Endothelial cell of umbilical vein (primary cell): ENCODE measurements around the gene ARSJ.

Source experiments
- POLR2A ChIP-seq: IDR thresholded peaks from 2 replicates; pipeline ENCODE4 v1.6.1; 2012; ENCODE audit warnings: low read depth, mild to moderate bottlenecking, control low read depth, low read length
- TF ChIP-seq, protein P1 (sequence below), 2 donors: IDR thresholded peaks; 1 replicate in 1 of 2; 2 replicates in 1 of 2; pipeline ENCODE4 v1.5.1; 2011; ENCODE audit warnings: low read length in 2 of 2, mild to moderate bottlenecking in 2 of 2, moderate library complexity in 2 of 2, control low read depth in 1 of 2, inconsistent platforms in 1 of 2, low read depth in 1 of 2; ENCODE audit not compliant: insufficient read depth in 1 of 2; ENCODE audit errors: extremely low read depth in 1 of 2

DNA sequence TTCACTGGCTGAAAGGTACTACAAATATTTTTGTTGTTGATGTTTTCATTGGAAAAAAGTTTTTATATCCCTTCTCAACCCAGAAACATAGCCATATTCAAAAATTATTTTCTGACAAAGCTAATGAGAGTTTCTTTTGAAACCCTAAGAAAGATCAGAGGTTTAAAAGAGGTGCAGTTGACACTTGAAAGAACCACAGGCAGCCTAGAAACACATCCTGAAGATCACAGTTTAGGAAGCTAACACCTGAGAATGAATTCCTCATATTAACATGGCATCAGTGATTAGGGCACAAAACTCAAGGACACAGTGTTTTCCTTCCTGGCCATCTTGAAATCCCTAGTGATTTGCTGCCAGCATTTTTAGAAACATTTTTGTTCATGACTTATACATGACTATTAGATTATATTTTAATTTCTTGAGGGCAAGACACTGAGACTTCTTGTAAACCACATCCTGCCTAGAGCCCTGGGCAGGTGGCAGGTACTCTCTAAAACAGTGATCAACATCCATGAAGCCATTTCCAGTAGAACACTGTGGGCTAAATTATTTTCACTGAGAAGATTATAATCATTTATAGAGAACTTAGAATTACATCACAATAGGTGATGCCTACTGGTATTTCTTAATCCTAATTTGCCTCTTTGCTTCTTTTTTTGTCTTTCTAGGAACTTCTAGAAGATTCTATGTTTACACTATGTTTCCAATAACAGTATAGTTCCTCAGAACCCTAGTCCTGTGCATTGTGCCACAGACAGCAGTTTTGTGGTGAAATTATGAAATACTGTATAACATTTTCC, 80.0 kb downstream of the ARSJ start:
- TF ChIP-seq, protein P1, sequence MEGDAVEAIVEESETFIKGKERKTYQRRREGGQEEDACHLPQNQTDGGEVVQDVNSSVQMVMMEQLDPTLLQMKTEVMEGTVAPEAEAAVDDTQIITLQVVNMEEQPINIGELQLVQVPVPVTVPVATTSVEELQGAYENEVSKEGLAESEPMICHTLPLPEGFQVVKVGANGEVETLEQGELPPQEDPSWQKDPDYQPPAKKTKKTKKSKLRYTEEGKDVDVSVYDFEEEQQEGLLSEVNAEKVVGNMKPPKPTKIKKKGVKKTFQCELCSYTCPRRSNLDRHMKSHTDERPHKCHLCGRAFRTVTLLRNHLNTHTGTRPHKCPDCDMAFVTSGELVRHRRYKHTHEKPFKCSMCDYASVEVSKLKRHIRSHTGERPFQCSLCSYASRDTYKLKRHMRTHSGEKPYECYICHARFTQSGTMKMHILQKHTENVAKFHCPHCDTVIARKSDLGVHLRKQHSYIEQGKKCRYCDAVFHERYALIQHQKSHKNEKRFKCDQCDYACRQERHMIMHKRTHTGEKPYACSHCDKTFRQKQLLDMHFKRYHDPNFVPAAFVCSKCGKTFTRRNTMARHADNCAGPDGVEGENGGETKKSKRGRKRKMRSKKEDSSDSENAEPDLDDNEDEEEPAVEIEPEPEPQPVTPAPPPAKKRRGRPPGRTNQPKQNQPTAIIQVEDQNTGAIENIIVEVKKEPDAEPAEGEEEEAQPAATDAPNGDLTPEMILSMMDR (IDR thresholded peaks at IDR 0.05; ENCODE audit: extremely low read depth in 1 of 2, insufficient read depth in 1 of 2, low read depth in 1 of 2, low read length in 2 of 2), result no peak
- no peak for TF ChIP-seq POLR2A
